Mesodermal cell (in vitro differentiated cells): ENCODE measurements around the gene POLR2M.

ENCODE experiments used
- H3K27ac ChIP-seq: 2 replicates; pipeline ENCODE4 v1.7.0; 2013; ENCODE audit warnings: mild to moderate bottlenecking, low read depth, low read length, moderate library complexity; ENCODE audit not compliant: severe bottlenecking
- H3K36me3 ChIP-seq: 2 replicates; pipeline ENCODE4 v1.7.1; 2013; ENCODE audit warnings: mild to moderate bottlenecking, low read length, moderate library complexity; ENCODE audit not compliant: control insufficient read depth, insufficient read depth
- H3K4me1 ChIP-seq: one replicate; pipeline ENCODE4 v1.7.1; 2013; ENCODE audit warnings: mild to moderate bottlenecking, low read length; ENCODE audit not compliant: insufficient read depth, control insufficient read depth, poor library complexity, severe bottlenecking
- H3K4me3 ChIP-seq: 2 replicates; pipeline ENCODE4 v1.7.0; 2013; ENCODE audit warnings: low read length, control low read depth, mild to moderate bottlenecking; ENCODE audit not compliant: insufficient read depth, poor library complexity, severe bottlenecking; ENCODE audit errors: extremely low read depth
- H3K9me3 ChIP-seq: 2 replicates; pipeline ENCODE4 v1.7.1; 2013; ENCODE audit warnings: mild to moderate bottlenecking, low read length, moderate library complexity; ENCODE audit not compliant: control insufficient read depth
- WGBS, 2 experiments: methylation state at CpG; one replicate each; pipeline ENCODE4 v1.1.5; 2013; ENCODE audit warnings: missing lambda C conversion rate in 2 of 2; ENCODE audit not compliant: insufficient coverage in 2 of 2; 5-methylcytosine and 5-hydroxymethylcytosine counted together

POLR2M gene

GRCh38 chr15:57758560-57758959 lies 52.0 kb downstream of the POLR2M start:
- Histone ChIP-seq H3K9me3 (no peaks in the 10 kb centered on the region), H3K4me1 (no peaks in the 10 kb centered on the region), H3K4me3 (no peak overlapping the region), H3K27ac (no peak overlapping the region), H3K36me3 (no peaks in the 10 kb centered on the region)
- WGBS, 2 experiments: 67 to 88% methylated on average over 1 to 2 of the region's 3 CpGs

DNA sequence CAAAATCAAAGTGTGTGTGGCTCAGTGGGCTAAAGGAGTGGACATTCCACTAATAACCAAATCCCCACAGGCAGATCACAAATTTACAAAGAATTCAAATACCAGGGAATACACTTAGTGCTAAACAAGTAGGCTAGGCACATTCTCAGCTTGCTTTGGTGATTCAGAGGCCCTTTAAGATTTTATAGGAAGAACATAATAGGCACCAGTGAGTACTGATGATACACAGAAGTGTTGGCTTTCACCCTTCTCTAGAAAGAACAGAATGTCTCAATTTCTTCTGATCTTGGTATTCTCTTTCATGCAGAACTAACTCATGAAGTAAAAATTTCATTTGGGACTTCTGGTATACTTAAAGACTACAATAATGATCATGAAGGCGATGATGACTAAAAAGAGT lies 55.0 kb downstream of the POLR2M start:
- WGBS, 2 experiments: no CpG with 5 or more reads among the region's 1 CpG

DNA sequence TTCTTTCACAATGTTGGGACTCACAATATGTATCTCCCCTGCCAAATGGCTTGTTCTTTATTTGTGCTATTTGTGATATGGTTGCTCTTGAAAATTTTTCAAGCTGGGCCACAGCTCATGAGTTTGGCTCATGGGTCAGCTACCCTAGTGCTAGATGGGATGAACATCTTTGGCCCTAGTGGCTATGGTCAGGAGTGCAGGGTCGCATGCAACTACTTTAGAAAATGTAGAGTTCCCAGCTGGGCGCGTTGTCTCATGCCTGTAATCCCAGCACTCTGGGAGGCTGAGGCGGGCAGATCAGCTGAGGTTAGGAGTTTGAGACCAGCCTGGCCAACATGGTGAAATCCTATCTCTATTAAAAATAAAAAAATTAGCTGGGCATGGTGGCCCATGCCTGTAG lies 55.8 kb downstream of the POLR2M start:
- Histone ChIP-seq H3K9me3 (no peaks in the 10 kb centered on the region), H3K4me3 (no peak overlapping the region), H3K4me1 (no peaks in the 10 kb centered on the region), H3K36me3 (no peaks in the 10 kb centered on the region), H3K27ac (no peak overlapping the region)
- WGBS, 2 experiments: 91 to 96% methylated on average over 3 to 4 of the region's 4 CpGs

More for the DNA sequence above, 55.0 kb downstream of the POLR2M start:
- no peaks in the 10 kb centered on the region for H3K4me1 ChIP-seq
- no peaks in the 10 kb centered on the region for H3K9me3 ChIP-seq
- no peaks in the 10 kb centered on the region for H3K36me3 ChIP-seq
- H3K27ac ChIP-seq: no peak overlapping the region
- no peak overlapping the region for H3K4me3 ChIP-seq

DNA sequence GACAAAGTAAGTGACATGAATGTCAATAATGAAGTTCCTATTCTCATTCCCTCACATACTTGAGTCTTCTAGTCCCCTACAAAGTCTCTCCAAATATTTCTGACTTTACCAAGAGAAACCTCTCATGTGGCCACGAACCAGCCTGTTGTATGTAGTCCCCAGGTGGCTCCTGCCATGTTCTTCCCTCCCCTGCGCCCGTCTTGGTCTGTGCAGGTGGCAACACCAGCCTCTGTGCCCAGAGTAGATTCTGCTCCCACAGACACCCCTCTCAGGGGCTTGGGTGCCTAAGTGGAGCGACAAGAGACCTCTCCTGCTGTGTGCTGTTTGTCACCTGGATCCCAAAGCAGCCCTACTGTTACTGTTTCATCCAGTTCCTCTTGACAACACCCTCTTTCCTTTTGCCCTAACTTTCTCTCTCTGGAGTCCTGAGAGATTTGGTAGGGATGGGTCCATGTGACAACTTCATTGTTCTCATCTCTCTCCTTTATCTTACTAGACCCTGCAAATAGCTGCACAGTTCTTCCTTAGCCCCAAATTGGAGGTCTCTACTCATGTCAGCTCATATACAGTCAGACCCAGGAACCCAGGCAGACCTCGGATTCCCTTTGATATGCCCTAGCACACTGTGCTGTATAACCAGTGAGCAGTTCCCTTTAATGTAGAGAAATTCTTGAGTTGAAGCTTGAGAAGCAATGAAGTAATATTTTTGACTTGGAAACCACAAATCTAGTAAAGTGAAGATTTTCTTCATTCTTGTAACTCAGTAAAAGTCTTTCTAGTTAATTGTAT lies 56.9 kb downstream of the POLR2M start:
- H3K4me1 ChIP-seq: no peaks in the 10 kb centered on the region
- no peaks in the 10 kb centered on the region for H3K9me3 ChIP-seq
- H3K36me3 ChIP-seq: no peaks in the 10 kb centered on the region
- H3K4me3 ChIP-seq: no peak overlapping the region
- WGBS, 2 experiments: 90 to 100% methylated on average over 1 to 4 of the region's 5 CpGs
- H3K27ac ChIP-seq: no peak overlapping the region
